Stomach (tissue), 4 donors: ENCODE results near the gene CHTOP.

Experiments
- CTCF ChIP-seq, 7 experiments: fragments of 450-650 bp in 4 of 7; fragments of 200-600 bp in 3 of 7; sonication (generic) in 3 of 7; IDR thresholded peaks; one replicate each; pipeline ENCODE4 v1.5.1; 2016 to 2019; ENCODE audit warnings: antibody characterized with exemption in 7 of 7, control low read depth in 2 of 7, mild to moderate bottlenecking in 1 of 7
- POLR2AphosphoS5 ChIP-seq, 3 donors: sonication (generic); formaldehyde crosslinking; IDR thresholded peaks; one replicate each; pipeline ENCODE4 v1.6.1; 2016; ENCODE audit warnings: antibody characterized with exemption in 3 of 3

- TF ChIP-seq POLR2AphosphoS5 (IDR thresholded peaks at IDR 0.05) (no peak), CTCF (IDR thresholded peaks at IDR 0.05) (no peak)
Measured at GRCh38 chr1:153592748-153593147, 41.1 kb upstream of the CHTOP start.
